GM21717 (cell line): ENCODE measurements around the gene LY9.

Source experiments
- ATAC-seq: cut with Tn5 transposase; IDR thresholded peaks from one replicate; pipeline ENCODE4 v1.9.1; 2021; ENCODE audit warnings: mild to moderate bottlenecking, moderate library complexity; ENCODE audit not compliant: unreplicated experiment

Gene LY9

GRCh38 chr1:160795951-160796383 lies at the start of gene LY9:
Gene LY9 (plus strand): TSS chr1:160796174. CDS start chr1:160796188, 14 bp downstream.
- peak; percentile 71 for ATAC-seq

- no peak for ATAC-seq
Observed at GRCh38 chr1:160746836-160747500, 49.0 kb upstream of the LY9 start.

GRCh38 chr1:160747717-160748116 lies 48.3 kb upstream of the LY9 start:
- ATAC-seq = no peak

GRCh38 chr1:160748181-160748877 lies 47.6 kb upstream of the LY9 start:
- ATAC-seq = no peak

- no peak for ATAC-seq
Observed at GRCh38 chr1:160748878-160749269, 47.1 kb upstream of the LY9 start.

GRCh38 chr1:160750608-160751007 lies 45.4 kb upstream of the LY9 start:
- no peak for ATAC-seq

GRCh38 chr1:160752406-160752805 lies 43.6 kb upstream of the LY9 start:
- no peak for ATAC-seq

GRCh38 chr1:160752924-160753323 lies 43.0 kb upstream of the LY9 start:
- ATAC-seq = no peak

GRCh38 chr1:160753594-160753993 lies 42.4 kb upstream of the LY9 start:
- ATAC-seq = no peak

- no peak for ATAC-seq
Observed at GRCh38 chr1:160755461-160755860, 40.5 kb upstream of the LY9 start.

GRCh38 chr1:160755911-160756848 lies 39.8 kb upstream of the LY9 start:
- no peak for ATAC-seq

- ATAC-seq = no peak
Observed at GRCh38 chr1:160756849-160757201, 39.1 kb upstream of the LY9 start.

GRCh38 chr1:160758521-160758920 lies 37.5 kb upstream of the LY9 start:
- no peak for ATAC-seq

GRCh38 chr1:160759740-160760139 lies 36.2 kb upstream of the LY9 start:
- no peak for ATAC-seq

GRCh38 chr1:160761046-160761445 lies 34.9 kb upstream of the LY9 start:
- ATAC-seq = no peak

- no peak for ATAC-seq
Observed at GRCh38 chr1:160761886-160762285, 34.1 kb upstream of the LY9 start.

- no peak for ATAC-seq
Observed at GRCh38 chr1:160763993-160764392, 32.0 kb upstream of the LY9 start.

GRCh38 chr1:160767395-160768294 lies 28.3 kb upstream of the LY9 start:
- ATAC-seq = peak; percentile 36

GRCh38 chr1:160768295-160768657 lies 27.7 kb upstream of the LY9 start:
- peak; percentile 72 for ATAC-seq

GRCh38 chr1:160772331-160772730 lies 23.6 kb upstream of the LY9 start:
- ATAC-seq = no peak

- no peak for ATAC-seq
Observed at GRCh38 chr1:160773093-160773492, 22.9 kb upstream of the LY9 start.
